ENCODE results near the gene NUCKS1.

DNA sequence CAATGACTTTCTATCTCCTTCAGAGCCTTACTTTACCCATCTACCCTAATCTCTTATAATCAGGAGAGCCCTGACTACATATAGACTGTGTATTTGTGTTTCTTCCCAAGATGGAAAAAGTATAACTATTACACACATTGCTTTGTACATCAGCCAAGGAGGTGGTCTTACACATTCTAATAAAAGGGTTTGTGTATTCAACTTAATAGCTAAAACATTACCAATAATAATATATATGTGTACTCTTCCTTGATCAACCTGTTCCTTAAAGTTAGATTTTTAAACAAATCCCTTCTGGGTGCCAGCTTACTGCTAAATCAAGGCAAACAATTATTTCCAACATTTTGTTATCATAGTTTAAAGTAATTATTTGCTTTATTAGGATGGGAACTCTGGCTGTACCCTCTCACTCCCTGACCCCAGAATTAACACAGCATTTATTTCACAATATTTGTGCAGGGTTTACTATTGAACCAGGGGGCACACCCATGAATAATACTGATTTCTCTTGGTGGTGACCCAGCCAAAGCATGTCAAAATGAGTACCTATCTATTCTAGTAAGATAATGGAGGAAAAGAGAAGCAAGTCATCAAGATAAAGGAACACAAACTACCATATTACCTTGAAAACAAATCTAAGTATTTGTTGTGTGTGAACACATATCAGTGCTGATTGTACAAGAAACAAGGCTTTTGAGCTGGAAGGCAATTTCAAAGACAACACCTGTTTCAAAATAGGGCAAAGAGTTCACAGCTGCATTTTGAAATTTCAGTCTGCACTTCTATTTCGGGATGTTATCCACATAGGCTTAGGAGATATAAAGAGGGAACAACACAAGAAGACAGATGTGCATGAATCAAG is 39.5 kb downstream of the NUCKS1 start:
- TF ChIP-seq ARNT (IDR thresholded peaks at IDR 0.05), result no peak
- TF ChIP-seq FOXM1 (IDR thresholded peaks at IDR 0.05; ENCODE audit: borderline replicate concordance), result no peak
- TF ChIP-seq SP1 (IDR thresholded peaks at IDR 0.05), result no peak

All from HEK293T (cell line).